HG02642 (cell line): ENCODE results near the gene ADAMTS17.

Source experiments
- ATAC-seq: cut with Tn5 transposase; IDR thresholded peaks from one replicate; pipeline ENCODE4 v1.9.1; 2021; ENCODE audit warnings: mild to moderate bottlenecking; ENCODE audit not compliant: unreplicated experiment, poor library complexity

The ADAMTS17 gene

DNA sequence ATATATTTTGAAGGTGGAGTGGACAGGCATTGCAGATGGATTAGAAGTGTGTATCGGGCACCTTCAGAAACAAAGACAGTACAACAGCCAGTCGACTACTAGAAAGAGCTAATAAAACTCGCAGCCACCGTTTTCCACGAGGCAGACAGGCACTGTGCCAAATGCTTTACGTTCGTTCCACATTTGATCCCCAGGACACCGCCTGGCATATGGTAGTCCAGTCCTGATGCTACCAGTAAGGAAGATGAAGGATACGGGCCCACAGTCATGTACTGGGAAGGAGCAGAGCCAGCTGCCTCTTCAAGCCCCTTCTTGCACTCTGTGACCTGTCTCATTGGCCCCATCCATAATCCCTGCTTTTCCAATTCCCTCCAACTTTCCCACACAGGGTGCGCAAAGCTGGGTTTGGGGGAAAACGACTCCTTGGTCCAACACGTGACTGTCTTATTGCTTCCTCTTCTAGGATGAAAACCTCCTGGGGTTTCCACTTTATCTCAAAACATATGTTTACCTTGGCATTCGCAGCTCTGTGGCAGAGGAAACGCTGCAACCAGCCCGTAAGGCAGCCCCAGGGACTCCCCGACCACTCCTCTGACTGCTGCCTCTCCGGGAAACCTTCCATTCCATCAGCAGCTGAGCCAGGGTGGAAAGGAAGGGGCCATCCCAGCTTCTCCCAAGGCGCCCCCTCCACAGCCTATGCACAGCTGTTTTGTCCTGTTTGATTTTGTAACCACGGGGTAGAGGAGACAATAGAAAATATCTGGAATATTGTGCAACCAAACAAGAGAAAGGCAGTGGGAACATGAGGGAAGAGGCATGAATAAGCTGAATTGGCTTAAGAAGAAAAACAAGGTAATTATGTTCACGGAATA lies 107.4 kb downstream of the ADAMTS17 start:
- no peak for ATAC-seq

DNA sequence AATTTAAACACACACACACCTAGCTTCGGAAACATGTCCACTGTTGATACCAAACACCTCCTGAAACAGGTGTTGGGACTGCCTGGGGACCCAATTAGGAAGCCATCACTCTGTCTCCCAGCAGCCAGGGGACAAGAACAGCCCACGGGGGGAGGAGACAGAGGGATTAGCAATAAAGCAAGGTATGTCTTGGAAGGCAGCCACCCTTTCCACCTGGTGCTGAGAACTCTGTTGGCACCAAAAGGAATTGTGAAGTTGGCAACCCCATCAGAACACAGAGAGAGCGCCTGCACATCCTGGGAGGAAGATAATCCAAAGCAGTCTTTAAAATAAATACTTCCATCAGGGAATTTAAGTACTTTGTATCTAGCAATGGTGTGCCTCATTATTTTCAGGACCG lies 111.0 kb downstream of the ADAMTS17 start:
- no peak for ATAC-seq

DNA sequence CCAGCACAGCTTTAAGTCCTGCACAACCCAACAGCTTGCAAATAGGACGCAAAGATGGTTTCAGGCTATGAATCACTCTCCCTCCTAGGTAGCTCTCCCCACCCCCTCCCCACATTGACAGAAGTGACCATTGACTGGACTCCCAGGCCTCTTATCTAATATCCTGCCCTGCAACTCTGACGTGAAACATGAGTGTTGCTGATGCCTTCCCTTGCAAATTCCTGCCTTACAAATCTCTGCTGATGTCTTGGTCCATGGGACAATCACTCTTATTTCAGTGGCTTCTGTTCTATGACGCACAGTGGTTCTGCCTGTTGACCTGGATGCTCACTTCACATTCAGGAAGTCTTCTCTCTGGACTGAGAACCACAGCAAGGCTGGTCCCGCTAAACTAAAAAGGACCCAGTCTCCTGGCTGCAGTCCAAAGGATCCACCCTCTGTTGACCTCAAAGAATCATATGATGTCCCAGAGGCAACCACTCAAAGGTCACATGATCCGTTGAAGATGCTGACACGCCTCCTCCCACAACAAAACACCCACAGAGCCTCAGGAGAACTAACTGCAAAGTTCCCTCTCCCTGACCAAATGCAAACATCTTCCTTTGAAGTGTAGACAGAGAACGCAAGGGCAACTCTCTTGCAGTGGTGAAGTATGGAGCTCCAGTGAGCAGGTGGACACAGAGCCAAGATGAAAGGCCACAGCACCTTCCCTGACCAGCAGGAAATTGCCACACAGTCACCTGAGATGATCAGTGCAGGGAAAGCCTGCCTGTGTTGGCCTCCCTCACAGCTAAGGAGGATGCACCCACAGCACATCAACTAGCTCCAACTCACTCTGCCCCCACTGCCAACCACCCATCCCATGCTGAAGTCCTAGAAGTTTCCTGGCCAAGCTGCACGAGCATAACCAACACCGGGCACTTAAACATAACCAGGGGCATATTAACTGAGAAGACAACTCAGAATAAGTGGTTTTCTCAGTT lies 112.3 kb downstream of the ADAMTS17 start:
- ATAC-seq = no peak

DNA sequence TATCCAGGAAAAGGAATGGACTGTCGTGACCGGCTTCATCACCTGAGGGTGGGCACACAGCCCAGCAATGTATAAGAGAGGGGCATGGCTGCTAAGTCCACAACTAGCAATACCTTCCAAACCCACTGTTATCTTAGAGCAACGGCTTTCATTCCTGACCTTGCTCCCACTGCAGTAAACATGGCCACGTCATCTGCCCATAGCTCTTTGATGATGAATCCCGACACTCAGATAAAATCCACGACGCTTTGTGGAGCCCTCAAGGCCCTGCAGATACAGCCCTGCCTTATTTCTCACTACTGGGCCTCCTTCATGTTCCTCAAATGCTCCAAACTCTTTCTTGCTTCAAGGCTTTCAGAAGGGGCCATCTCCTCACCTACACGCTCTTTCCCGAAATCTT lies 114.0 kb downstream of the ADAMTS17 start:
- ATAC-seq = no peak

DNA sequence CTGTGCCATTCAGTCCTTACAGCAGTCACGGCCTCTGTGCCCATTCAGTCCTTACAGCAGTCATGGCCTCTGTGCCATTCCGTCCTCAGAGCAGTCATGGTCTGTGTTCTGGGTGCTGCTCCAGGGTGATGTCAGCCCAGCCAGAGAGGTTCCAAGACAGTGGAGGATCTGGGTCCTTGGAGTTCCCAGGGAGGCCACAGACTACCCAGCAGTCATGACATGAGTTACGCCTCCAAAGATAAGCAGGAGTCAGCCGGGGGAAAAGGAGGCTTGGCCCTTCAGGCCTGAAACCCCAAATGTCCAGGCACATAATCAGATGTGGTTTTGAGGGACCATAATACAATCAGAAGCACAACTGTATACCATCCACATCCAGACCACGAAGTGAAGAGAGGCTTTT lies 115.7 kb downstream of the ADAMTS17 start:
- ATAC-seq = no peak

DNA sequence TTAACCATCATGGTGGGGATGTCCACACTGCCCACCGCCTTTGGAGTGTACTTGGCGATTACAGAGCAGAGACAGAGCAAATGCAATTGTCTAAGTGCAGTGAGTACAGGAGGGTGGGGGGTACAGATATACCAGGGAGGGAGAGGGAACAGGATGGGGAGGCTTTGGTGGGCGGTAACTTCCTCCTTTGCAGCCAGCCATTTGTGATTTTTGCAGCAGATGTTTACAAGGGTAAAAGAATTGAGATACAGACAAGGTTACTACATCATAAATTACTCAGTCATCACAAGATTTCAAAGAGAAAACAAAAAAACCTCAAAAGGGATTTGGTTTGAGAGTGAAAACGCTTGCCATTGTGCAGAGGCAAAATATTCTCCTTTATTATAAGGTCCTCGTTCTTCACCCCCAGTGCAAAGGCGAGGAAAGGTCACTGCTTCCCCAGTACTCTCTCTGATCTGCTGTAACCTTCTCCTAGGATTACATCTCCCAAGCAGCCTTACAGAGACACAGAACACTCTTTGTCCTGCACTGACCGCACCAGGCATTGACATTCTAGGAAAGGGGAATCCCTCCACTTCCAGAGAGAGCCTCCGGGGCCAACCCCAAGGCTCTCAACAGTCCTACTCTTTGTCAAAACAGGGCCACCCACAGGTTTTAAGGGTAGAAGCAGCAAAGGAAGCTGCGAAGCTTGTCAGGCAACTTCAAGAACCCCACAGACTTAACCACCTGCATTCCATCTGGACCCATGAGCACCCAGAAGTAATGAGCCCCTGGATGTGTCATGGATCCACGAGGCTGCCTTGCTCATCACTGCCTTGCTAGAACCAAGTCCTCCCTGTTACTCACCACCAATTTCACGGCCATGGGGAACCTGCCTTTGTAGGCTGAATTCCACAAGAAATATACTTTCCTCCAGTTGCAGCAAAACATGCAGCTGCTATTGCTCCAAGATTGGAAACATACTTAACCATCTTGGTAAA lies 117.3 kb downstream of the ADAMTS17 start:
- no peak for ATAC-seq

DNA sequence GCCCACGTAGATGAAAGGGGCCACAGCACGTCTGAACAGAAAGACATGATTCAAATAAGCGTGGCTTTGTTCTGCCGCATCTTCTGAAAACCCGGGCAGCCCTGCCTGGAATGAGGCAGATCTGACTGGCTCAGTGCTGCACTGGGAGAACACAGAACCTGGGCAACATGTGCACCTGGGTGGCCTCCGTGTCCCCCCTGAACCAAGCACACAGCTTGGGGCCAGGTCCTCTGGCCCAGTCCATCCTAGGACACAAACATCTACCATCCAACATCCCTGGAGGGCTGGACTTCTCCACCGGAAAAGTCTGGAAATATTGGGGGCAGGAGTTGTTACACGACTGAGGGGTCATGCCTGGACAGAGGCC lies 119.4 kb downstream of the ADAMTS17 start:
- ATAC-seq = no peak

DNA sequence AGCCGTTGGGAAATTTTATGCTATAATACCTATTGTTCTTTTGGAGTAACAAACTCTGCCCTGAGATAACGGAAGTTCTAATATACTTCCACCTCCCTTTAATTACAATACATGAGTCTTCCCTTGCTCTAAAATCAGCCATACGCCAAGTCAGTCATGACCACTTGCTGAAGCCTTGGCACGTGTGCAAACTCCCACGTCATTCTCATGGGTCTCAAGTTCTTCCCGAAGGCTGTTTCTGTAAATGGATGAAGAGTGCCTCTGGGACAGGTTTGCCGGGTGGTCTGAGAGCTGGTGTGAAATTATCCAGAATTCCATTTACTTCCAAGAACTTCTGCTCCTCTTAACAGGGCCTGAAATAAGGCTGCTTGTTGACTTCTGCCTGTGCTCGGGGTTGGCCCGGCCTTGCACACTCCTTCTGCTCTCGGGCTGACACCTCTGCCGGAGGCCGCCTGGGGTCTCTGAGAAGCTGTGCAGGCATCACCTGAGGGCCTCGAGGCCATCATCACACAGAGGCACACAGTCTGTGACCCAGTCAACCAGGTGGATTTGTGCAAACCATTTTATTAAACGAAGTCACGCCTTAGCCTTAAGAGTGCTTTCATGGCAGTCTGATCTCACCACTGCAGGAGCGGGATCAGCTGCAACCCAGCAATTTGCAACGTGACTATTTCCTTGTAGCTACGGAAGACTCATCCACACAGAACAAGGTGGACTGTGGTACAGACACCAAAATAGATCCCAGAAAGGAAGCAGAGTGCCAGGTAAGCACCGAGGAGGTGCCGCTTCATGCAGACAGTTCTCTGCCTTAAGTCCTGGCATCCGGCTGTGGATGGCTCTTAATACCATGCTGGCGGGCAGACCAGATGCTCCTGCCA lies 120.1 kb downstream of the ADAMTS17 start:
- no peak for ATAC-seq

DNA sequence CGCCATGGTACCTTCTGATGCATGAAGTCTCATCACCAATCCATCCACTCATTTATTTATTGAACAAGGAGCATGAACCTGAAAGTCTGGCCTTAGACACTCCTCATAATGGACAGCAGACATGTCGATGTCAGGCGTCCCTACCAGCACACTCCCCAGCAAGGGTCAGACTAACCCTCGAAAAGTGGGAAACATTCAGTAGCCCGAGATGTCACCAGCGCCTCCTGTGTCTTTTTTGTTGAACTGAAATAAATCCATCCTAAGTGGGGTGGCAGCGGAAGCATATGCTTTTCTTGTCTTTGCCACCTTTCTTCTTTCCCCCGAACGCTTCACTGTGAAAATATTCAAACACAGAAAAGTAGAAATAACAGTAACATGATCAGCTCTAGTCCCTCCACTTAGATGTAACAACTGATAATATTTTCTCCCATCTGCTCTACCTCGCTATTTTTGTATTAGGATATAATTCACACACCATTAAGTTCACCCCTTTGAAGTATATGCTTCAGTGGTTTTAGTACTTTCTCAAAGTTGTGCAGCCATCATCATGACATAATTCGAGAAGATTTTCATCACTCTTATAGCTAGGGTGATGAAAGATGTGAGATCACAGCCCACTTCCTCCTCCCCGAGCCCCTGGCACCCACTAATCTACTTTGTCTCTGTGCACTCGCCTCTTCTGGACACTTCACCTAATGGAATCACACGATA lies 121.6 kb downstream of the ADAMTS17 start:
- no peak for ATAC-seq

DNA sequence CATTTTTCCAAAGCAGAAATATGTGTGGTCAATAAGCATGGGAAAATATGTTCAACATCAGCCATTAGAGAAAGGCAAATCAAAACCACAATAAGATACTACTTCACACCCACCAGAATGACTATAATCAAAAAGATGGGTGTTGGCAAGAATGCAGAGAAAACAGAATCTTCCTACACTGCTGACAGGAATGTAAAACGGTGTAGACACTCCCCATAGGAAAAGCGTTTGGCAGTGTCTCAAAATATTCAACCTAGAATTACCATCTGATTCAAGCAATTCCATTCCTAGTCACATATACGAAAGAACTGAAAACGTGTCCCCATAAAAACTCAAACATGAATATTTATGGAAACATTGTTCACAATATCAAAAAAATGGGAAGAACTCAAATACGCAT lies 123.3 kb downstream of the ADAMTS17 start:
- ATAC-seq = no peak

DNA sequence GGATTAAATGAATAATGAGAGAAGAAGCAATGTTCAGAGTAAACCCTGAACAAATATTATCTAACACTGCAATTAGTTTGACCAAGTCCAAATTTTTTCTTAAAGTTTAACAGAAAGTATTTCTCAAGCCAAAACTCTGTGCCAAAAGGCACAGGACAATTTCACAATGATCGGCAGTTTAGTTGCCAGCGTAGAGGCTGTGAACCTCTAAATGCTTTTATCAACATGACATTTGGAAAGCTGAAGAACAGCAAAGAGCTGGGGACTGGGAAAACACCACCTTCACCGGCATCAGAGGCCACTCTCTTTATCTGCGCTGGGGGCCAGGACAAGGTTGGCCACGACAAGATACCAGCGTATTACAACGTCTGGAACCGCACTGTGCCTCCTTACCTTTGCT lies 125.6 kb downstream of the ADAMTS17 start:
- ATAC-seq = no peak

DNA sequence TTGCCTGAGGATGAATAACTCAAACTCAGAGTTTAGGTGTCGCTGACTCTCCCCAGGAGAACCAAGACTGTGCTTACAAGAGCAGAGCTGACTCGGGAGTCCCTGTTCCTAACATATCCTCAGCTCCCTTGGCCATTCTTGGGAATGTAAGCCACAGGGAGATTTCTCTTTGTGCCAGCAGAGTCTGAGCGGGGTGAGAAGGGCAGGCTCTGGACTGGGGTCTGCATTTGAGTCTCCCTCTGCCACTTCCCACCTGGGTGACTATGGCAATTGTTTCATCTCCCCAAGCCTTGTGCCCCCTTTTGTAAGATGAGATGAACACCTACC lies 126.0 kb downstream of the ADAMTS17 start:
- ATAC-seq = no peak

DNA sequence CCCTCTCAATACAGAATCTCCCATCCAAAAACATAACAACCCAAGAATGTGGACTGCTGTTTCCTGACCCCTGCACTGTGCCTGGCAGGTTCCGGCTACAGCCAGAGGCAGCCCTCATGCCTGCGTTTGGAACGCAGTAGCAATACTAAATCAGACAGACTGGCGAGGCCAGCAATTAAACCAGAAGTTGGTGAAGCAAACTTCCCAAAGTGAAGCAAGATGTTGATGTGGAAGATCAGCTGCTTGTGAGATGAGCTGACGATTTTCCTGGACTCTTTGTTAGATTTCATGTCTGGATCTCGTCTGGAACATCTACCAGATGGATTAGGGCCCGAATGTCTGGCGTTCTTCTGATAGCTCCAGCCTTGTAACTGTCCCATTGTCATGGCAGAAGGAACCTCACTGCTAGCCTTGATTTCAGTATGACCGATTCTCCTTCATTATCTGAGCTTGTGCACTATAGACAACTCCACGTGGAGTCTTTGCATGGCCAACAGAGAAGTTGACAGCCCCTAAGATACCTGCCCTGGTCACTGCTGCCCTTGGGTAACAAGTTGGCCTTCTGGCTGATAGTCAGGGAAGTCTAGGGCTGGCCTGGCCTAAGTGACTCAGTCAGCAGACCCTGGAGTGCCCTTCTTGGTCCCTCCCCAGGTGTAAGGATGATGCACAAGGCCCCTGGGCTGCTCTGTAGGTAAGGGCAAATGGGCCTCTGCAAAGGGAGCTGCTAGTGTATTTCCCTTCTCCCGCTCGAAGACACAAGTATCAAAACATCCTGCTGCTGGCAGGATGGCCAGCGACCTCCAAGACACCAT lies 126.5 kb downstream of the ADAMTS17 start:
- no peak for ATAC-seq

DNA sequence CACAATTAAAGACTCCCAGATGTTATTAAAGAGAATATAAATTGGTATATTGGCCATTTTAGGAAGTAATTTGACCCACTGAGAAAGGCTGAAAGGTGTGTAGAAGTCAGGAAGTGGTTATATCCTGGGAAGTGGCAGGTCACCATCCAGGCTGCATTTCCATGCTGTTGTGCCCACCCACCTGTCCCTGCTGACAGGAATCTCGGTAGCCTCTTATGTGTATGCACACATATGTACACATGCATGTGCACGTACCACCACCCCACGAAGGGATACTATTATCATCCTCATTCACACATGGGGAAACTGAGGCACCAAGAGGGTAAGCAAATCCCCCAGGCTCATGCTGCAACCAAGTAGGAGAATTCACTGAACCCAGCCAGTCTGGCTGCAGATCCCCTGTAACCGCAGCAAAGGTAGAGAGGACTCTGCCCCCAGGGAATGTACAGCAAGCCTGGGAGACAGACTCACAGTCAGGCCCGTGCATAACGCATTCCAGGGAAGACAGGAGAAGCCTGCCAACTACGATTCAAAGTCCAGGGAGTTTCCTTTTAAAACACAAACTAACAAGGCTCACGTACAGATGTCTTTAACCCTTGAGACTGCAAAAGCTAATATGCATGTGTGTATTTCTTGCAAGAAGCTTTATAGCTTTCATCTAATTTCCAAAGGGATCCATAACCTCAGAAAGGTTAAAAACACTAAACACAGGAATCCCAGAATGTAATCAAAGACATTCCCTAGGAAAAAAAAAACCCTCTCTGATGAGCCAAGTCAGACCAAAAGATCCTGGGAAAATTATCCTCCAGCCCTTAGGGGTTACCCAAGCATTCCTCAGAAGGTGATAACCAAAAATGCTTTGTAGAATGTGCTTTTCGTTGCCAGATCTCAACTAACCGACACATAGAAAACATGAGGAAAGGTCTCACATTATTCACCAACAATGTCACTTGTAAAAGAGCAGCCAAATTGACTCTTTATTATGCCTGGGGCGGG lies 129.6 kb downstream of the ADAMTS17 start:
- no peak for ATAC-seq

DNA sequence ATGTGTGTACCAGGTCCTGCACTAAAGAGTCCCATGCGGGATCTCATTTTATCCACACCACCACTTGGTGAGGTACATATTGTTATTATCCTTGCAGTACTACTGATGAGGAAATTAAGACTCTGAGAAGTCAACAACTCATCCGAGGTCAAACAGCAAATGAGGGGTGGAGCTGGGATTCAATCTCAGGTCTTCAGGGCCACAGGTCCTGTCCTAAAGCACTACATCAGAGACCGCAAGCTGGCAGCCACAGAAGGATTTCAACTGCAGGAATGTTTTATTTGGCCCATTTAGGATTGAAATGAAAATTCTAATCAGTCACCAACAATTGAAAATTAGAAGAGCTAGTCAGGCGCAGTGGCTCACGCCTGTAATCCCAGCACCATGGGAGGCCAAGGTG lies 131.4 kb downstream of the ADAMTS17 start:
- ATAC-seq = no peak

DNA sequence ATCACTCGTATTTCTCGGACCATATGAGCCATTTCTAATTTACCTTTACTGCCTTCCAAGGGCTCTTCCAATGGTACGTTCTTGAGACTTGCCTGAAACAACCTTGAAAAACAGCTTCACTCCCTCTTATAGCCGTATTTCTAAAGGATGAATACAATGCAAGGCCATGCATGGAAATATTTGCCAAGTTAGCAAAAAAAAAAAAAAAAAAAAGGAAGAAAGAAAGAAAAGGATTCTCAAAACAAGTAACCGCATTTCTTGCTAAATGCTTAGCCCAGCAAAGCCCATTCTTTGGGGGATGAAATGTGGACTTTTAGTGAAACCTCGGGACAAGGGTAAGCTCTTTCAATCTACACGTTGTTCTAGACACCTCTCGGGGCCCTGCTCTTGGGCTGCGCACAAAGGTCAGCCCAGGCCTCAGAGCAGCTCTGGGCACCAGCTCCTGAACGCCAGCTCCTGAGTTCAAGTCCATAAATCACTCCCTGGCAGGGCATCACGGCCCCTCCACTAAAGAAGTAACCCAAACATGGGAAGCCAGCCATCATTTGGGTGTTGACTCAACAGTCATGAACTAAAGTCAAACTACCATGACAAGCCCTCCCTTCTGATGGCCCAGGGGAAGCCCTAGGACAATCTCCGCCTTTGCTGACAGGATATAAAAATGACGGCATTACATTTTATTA lies 132.7 kb downstream of the ADAMTS17 start:
- ATAC-seq = no peak
